ENCODE results near the gene PSAP.

PSAP gene

GRCh38 chr10:71797533-71798307 lies 53.3 kb downstream of the PSAP start:
- H3K4me3 ChIP-seq, result no peak overlapping the region
- DNase-seq (ENCODE audit: low spot score), result no peak
- TF ChIP-seq CTCF (IDR thresholded peaks at IDR 0.05), result no peak
- H3K27ac ChIP-seq, result no peak overlapping the region

- Histone ChIP-seq H3K4me3 (no peak overlapping the region), H3K27ac (no peak overlapping the region)
- no peak for DNase-seq (ENCODE audit: low spot score)
- TF ChIP-seq CTCF (IDR thresholded peaks at IDR 0.05), result no peak
Measured at GRCh38 chr10:71796749-71797405, 54.2 kb downstream of the PSAP start.

GRCh38 chr10:71795248-71795647 lies 55.8 kb downstream of the PSAP start:
- no peak for TF ChIP-seq CTCF (IDR thresholded peaks at IDR 0.05)
- no peak overlapping the region for H3K4me3 ChIP-seq
- H3K27ac ChIP-seq, result no peak overlapping the region
- DNase-seq (ENCODE audit: low spot score), result no peak

GRCh38 chr10:71790749-71791440 lies 60.2 kb downstream of the PSAP start:
- no peak overlapping the region for H3K27ac ChIP-seq
- TF ChIP-seq CTCF (IDR thresholded peaks at IDR 0.05), result no peak
- no peak overlapping the region for H3K4me3 ChIP-seq
- DNase-seq (ENCODE audit: low spot score), result no peak

- no peak for DNase-seq (ENCODE audit: low spot score)
- no peak overlapping the region for H3K27ac ChIP-seq
- TF ChIP-seq CTCF (IDR thresholded peaks at IDR 0.05), result no peak
- no peak overlapping the region for H3K4me3 ChIP-seq
Measured at GRCh38 chr10:71789871-71790270, 61.2 kb downstream of the PSAP start.

- DNase-seq (ENCODE audit: low spot score), result no peak
- H3K4me3 ChIP-seq, result no peak overlapping the region
- TF ChIP-seq CTCF (IDR thresholded peaks at IDR 0.05), result no peak
Measured at GRCh38 chr10:71788954-71789353, 62.1 kb downstream of the PSAP start.

More at GRCh38 chr10:71788954-71789353, 62.1 kb downstream of the PSAP start:
- no peak overlapping the region for H3K27ac ChIP-seq

Data from coronary artery (tissue), 2 donors.